Loucy (cell line): ENCODE results near the gene PHPT1.
A peak's percentile ranks its signal among the peaks of the same experiment; 100 is the strongest.
"Not testable (repeated sequence)": the region's sequence is repeated elsewhere in the genome, so short reads cannot be mapped to it uniquely, and the experiment has no call there.

ENCODE experiments used
- H2AFZ ChIP-seq: fragments of 200-600 bp; sonication (generic); 2 replicates; pipeline ENCODE4 v1.6.0; 2016; ENCODE audit warnings: antibody characterized with exemption, mild to moderate bottlenecking, low read length, moderate library complexity
- H3F3A ChIP-seq: fragments of 200-600 bp; 2 replicates; pipeline ENCODE4 v1.6.0; 2016; ENCODE audit warnings: antibody characterized with exemption, low read depth, mild to moderate bottlenecking
- H3K27me3 ChIP-seq: fragments of 200-600 bp; sonication (generic); 2 replicates; pipeline ENCODE4 v1.6.1; 2014; ENCODE audit warnings: low read length, mild to moderate bottlenecking; ENCODE audit not compliant: insufficient read depth, poor library complexity, severe bottlenecking
- H3K36me3 ChIP-seq: fragments of 200-600 bp; sonication (generic); 2 replicates; pipeline ENCODE4 v1.6.1; 2016; ENCODE audit warnings: low read length; ENCODE audit not compliant: insufficient read depth
- H3K4me1 ChIP-seq: fragments of 200-600 bp; sonication (generic); 2 replicates; pipeline ENCODE4 v1.5.1; 2014; ENCODE audit warnings: low read length, mild to moderate bottlenecking; ENCODE audit not compliant: insufficient read depth, poor library complexity, severe bottlenecking
- H3K4me2 ChIP-seq: fragments of 200-600 bp; sonication (generic); 2 replicates; pipeline ENCODE4 v1.6.0; 2014; ENCODE audit warnings: antibody characterized with exemption, low read length, low read depth, mild to moderate bottlenecking; ENCODE audit not compliant: poor library complexity, severe bottlenecking
- H3K4me3 ChIP-seq: fragments of 200-600 bp; sonication (generic); 2 replicates; pipeline ENCODE4 v1.5.1; 2014; ENCODE audit warnings: low read length, mild to moderate bottlenecking, mixed read lengths; ENCODE audit not compliant: poor library complexity, severe bottlenecking
- H3K79me2 ChIP-seq: fragments of 200-600 bp; sonication (generic); 2 replicates; pipeline ENCODE4 v1.6.1; 2014; ENCODE audit warnings: low read length; ENCODE audit not compliant: insufficient read depth
- H3K9ac ChIP-seq: fragments of 200-600 bp; sonication (generic); 2 replicates; pipeline ENCODE4 v1.6.0; 2014; ENCODE audit warnings: mild to moderate bottlenecking, low read depth, low read length, moderate library complexity; ENCODE audit not compliant: poor library complexity, severe bottlenecking
- H3K9me2 ChIP-seq: fragments of 200-600 bp; sonication (generic); replicated peaks from 2 replicates; pipeline ENCODE4 v1.6.1; 2016; ENCODE audit warnings: low read depth, low read length, mixed read lengths
- H3K9me3 ChIP-seq: fragments of 200-600 bp; sonication (generic); 2 replicates; pipeline ENCODE4 v1.6.1; 2014; ENCODE audit warnings: mild to moderate bottlenecking, antibody characterized with exemption, low read length, low read depth; ENCODE audit not compliant: insufficient read depth
- H4K20me1 ChIP-seq: fragments of 200-600 bp; sonication (generic); 2 replicates; pipeline ENCODE4 v1.6.0; 2014; ENCODE audit warnings: antibody characterized with exemption, low read length, mild to moderate bottlenecking; ENCODE audit not compliant: insufficient read depth, poor library complexity, severe bottlenecking
- EZH2phosphoT487 ChIP-seq: fragments of 200-600 bp; IDR thresholded peaks from 2 replicates; pipeline ENCODE4 v1.6.1; 2018; ENCODE audit warnings: antibody characterized with exemption, mild to moderate bottlenecking, moderate library complexity, borderline replicate concordance
- TF ChIP-seq, protein P1 (sequence below): fragments of 200-600 bp; sonication (generic); conservative IDR thresholded peaks from 2 replicates; pipeline ENCODE4 v1.5.1; 2014; ENCODE audit warnings: mild to moderate bottlenecking, antibody characterized with exemption, low read length

Gene PHPT1

GRCh38 chr9:136840877-136841645 lies 8.1 kb upstream of the PHPT1 start:
- Histone ChIP-seq H3K9me2 (no peaks in the 10 kb centered on the region), H2AFZ (no peak overlapping the region), H3K9ac (no peak overlapping the region), H3K9me3 (no peaks in the 10 kb centered on the region), H3F3A (no peaks in the 10 kb centered on the region), H3K27me3 (no peaks in the 10 kb centered on the region), H3K4me1 (peaks cover 8% of the 10 kb centered on the region), H4K20me1 (peaks cover 4% of the 10 kb centered on the region), H3K4me3 (no peak overlapping the region), H3K4me2 (no peak overlapping the region), H3K36me3 (no peaks in the 10 kb centered on the region), H3K79me2 (no peaks in the 10 kb centered on the region)
- TF ChIP-seq, protein P1, sequence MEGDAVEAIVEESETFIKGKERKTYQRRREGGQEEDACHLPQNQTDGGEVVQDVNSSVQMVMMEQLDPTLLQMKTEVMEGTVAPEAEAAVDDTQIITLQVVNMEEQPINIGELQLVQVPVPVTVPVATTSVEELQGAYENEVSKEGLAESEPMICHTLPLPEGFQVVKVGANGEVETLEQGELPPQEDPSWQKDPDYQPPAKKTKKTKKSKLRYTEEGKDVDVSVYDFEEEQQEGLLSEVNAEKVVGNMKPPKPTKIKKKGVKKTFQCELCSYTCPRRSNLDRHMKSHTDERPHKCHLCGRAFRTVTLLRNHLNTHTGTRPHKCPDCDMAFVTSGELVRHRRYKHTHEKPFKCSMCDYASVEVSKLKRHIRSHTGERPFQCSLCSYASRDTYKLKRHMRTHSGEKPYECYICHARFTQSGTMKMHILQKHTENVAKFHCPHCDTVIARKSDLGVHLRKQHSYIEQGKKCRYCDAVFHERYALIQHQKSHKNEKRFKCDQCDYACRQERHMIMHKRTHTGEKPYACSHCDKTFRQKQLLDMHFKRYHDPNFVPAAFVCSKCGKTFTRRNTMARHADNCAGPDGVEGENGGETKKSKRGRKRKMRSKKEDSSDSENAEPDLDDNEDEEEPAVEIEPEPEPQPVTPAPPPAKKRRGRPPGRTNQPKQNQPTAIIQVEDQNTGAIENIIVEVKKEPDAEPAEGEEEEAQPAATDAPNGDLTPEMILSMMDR: no peak
- TF ChIP-seq EZH2phosphoT487: no peak

- not testable (repeated sequence) for H3F3A ChIP-seq, H3K9me2 ChIP-seq, H3K9me3 ChIP-seq, H4K20me1 ChIP-seq, H3K27me3 ChIP-seq, H3K9ac ChIP-seq, H3K36me3 ChIP-seq, H2AFZ ChIP-seq, H3K79me2 ChIP-seq, H3K4me1 ChIP-seq
- peak overlapping the region; percentile 82 for H3K4me2 ChIP-seq
- peak overlapping the region; percentile 76 for H3K4me3 ChIP-seq
These were observed 7.4 kb upstream of the PHPT1 start for GRCh38 chr9:136841646-136842379.

GRCh38 chr9:136842380-136842948 lies 6.7 kb upstream of the PHPT1 start, which contains the start of gene AJM1:
AJM1 (plus strand) TSS chr9:136842478; CDS start chr9:136844415, 1,937 bp downstream.
- H4K20me1 ChIP-seq, H3K4me1 ChIP-seq, H3K9me3 ChIP-seq, H3K9ac ChIP-seq, H3K9me2 ChIP-seq, H3F3A ChIP-seq, H3K79me2 ChIP-seq, H3K27me3 ChIP-seq, H3K36me3 ChIP-seq, H2AFZ ChIP-seq: not testable (repeated sequence)
- peak within 1 kb of the TSS; percentile 82 for H3K4me2 ChIP-seq
- TF ChIP-seq, protein P1: peak; percentile 73
- H3K4me3 ChIP-seq: peak within 1 kb of the TSS; percentile 76

DNA sequence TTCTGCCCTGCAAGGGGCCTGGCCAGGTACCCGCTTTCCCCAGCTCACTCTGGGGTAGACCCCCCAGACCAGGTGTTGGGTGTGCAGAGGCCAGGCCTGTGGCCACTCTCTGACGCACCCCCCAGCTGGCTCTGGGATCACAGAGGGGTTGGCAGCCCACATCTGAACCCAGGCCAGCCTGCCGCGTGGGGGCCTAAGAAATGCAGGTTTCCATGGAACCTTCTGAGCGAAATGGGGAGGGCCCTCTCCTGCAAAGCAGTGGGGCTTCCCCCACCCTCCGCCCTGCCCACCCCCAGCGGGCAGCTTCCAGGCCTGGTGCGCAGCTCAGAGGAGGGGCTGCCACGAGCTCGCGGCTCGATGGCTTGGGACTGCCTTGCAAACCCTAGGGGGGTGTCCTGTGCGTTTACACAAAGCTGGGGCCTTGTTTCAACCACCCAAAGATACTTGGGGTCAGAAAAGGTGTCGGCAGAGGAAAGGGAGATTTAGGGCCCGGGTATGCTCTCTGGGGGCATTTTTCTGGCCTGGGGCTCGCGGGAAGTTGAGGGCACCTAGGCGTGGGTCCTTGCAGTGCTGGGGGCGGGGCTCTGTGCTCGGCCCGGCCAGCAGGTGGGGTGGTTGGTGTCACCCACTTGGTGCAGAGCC lies 5.9 kb upstream of the PHPT1 start:
- H3K4me2 ChIP-seq: peak overlapping the region; percentile 37
- peaks cover 11% of the 10 kb centered on the region for H3K4me1 ChIP-seq
- H3K27me3 ChIP-seq, H3F3A ChIP-seq, H3K36me3 ChIP-seq, H3K9me3 ChIP-seq, H3K79me2 ChIP-seq, H3K9ac ChIP-seq, H3K9me2 ChIP-seq, H4K20me1 ChIP-seq, H2AFZ ChIP-seq, H3K4me3 ChIP-seq: not testable (repeated sequence)
